Panc1 (cell line): ENCODE results near the gene UQCC2. TPM values are rescaled to one million over a fixed set of nuclear protein-coding genes. Genes with fewer than 3 reads are reported as not detected.

Experiments
- ATAC-seq: fragments of 200-7000 bp; cut with Tn5 transposase; 2 replicates; pipeline ENCODE4 v1.9.1; 2020; ENCODE audit warnings: mild to moderate bottlenecking, moderate library complexity
- BruUV-seq: library from RNA; stranded (reverse); fragments of 400-500 nt; replicated peaks from 2 replicates; lab custom pipeline; 2021; lab: Mats Ljungman, UMichigan
- CTCF ChIA-PET: fragments of 300-600 bp; sonication (Branson Sonifier 250); formaldehyde crosslinking; loops from one replicate; lab custom pipeline; 2022; ENCODE audit warnings: antibody characterized with exemption; lab: Charles Lee
- POLR2A ChIA-PET: fragments of 300-600 bp; sonication (Branson Sonifier 250); formaldehyde crosslinking; loops from one replicate; lab custom pipeline; 2022; ENCODE audit warnings: antibody characterized with exemption; lab: Charles Lee
- DNase-seq: peaks from one replicate; pipeline ENCODE4 v3.0.0-alpha.2; 2010; ENCODE audit warnings: low read depth, low spot score
- H3K27ac ChIP-seq: 2 replicates; pipeline ENCODE4 v1.5.1; 2011; ENCODE audit warnings: mild to moderate bottlenecking, low read length, inconsistent platforms
- H3K27me3 ChIP-seq: fragments of 200-500 bp; sonication (Bioruptor generic); 2 replicates; pipeline ENCODE4 v1.6.0; 2014; ENCODE audit warnings: low read length, inconsistent platforms; ENCODE audit not compliant: control insufficient read depth, insufficient read depth
- H3K36me3 ChIP-seq: fragments of 200-500 bp; sonication (Bioruptor generic); 2 replicates; pipeline ENCODE4 v1.5.1; 2014; ENCODE audit warnings: inconsistent platforms, mild to moderate bottlenecking, low read length, moderate library complexity; ENCODE audit not compliant: control insufficient read depth, insufficient read depth
- H3K4me1 ChIP-seq: 2 replicates; pipeline ENCODE4 v1.5.1; 2011; ENCODE audit warnings: inconsistent platforms, mild to moderate bottlenecking, low read length, moderate library complexity; ENCODE audit not compliant: control insufficient read depth, insufficient read depth
- H3K4me3 ChIP-seq, 2 experiments: 2 replicates each; pipeline ENCODE4 v1.5.1; 2011 to 2012; ENCODE audit warnings: low read depth in 2 of 2, low read length in 2 of 2, mild to moderate bottlenecking in 2 of 2, inconsistent platforms in 1 of 2, moderate library complexity in 1 of 2
- H3K9me3 ChIP-seq: fragments of 200-500 bp; sonication (Bioruptor generic); 2 replicates; pipeline ENCODE4 v1.5.1; 2014; ENCODE audit warnings: low read depth, mild to moderate bottlenecking, inconsistent platforms, low read length, moderate library complexity; ENCODE audit not compliant: control insufficient read depth, insufficient read depth
- POLR2AphosphoS5 ChIP-seq: IDR thresholded peaks from 2 replicates; pipeline ENCODE4 v1.6.1; 2012; ENCODE audit warnings: mild to moderate bottlenecking, low read depth, low read length, moderate library complexity
- SIN3A ChIP-seq: IDR thresholded peaks from 2 replicates; pipeline ENCODE4 v1.6.1; 2012; ENCODE audit warnings: low read depth, mild to moderate bottlenecking, low read length, moderate library complexity, borderline replicate concordance; ENCODE audit not compliant: insufficient read depth
- TCF7L2 ChIP-seq: IDR thresholded peaks from 2 replicates; pipeline ENCODE4 v1.6.1; 2011; ENCODE audit warnings: mild to moderate bottlenecking, low read depth, low read length, inconsistent platforms
- in situ Hi-C: cut with HindIII; loops from 2 replicates; pipeline ENCODE4 v1.10.0; 2016; ENCODE audit warnings: low sequenced_read_pairs, low pct_unique_long_range_greater_than_20kb
- intact Hi-C: fragments of 100-400 bp; cut with micrococcal nuclease; formaldehyde crosslinking; loops from one replicate; pipeline ENCODE4 v1.10.0; 2022; ENCODE audit not compliant: unreplicated experiment
- total RNA-seq: library from RNA; stranded (reverse); gene quantifications from one replicate; pipeline ENCODE4 v1.2.1, GENCODE V29; 2021; ENCODE audit not compliant: unreplicated experiment
- TF ChIP-seq, protein P1 (sequence below), 2 experiments: IDR thresholded peaks; 2 replicates each; pipeline ENCODE4 v1.6.1; 2011 to 2012; ENCODE audit warnings: low read depth in 2 of 2, control low read depth in 1 of 2, low read length in 1 of 2, mild to moderate bottlenecking in 1 of 2, moderate library complexity in 1 of 2; ENCODE audit not compliant: insufficient read depth in 1 of 2
- TF ChIP-seq, protein P2 (sequence below): fragments of 450-650 bp; IDR thresholded peaks from 2 replicates; pipeline ENCODE4 v1.5.1; 2017; ENCODE audit warnings: mild to moderate bottlenecking

The UQCC2 gene
- total RNA-seq, 1 experiment from 2014 or later: 135 TPM

DNA sequence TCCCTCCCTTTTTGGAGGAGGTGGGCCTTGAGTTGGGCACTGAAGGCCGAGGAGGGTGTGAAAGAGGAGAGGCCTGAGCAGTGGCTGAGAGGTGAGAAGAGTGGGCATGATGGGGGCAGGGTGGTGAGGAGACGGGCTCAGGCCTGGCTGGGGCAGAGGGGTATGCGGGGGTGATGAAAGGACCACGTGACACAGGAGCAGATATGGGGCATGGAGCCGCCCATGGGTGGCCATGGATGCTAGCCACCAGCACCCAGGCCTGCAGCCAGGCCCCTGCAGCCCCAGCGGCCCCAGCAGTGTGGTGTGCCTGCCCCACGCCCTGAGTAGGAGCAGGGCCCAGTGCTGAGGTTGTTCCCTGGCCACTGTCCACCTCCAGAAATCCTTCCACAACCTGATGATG is 26.5 kb downstream of the UQCC2 start:
- CTCF ChIA-PET: no interaction called here
- no peak for DNase-seq

DNA sequence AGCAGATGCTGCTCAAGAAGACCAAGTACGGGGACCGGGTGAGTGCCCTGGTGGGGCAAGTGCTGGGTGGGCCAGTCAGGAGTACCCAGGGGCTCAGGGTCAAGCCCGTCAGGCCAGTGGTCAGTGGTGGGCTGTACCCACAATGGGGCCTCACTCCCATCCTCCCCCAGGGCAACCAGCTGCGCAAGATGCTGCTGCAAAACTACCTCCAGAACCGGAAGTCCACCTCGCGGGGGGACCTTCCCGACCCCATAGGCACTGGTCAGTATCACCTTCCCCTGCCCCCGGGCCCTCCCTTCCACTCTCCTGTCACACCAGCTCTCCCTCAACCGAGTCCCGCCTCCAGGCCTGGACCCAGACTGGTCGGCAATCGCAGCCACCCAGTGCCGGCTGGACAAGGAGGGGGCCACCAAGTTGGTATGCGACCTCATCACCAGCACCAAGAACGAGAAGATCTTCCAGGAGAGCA is 27.0 kb downstream of the UQCC2 start:
- H3K36me3 ChIP-seq: no peaks in the 10 kb centered on the region
- H3K27ac ChIP-seq: no peak overlapping the region
- ChIA-PET CTCF (no interaction called here), POLR2A (no interaction called here)
- ATAC-seq (no peak), DNase-seq (no peak)
- no peaks in the 10 kb centered on the region for H3K4me1 ChIP-seq
- no peaks in the 10 kb centered on the region for H3K9me3 ChIP-seq
- intact Hi-C loops (no loop called here), in situ Hi-C loops (no loop called here)
- no peak for TF ChIP-seq TCF7L2
- TF ChIP-seq, protein P1, sequence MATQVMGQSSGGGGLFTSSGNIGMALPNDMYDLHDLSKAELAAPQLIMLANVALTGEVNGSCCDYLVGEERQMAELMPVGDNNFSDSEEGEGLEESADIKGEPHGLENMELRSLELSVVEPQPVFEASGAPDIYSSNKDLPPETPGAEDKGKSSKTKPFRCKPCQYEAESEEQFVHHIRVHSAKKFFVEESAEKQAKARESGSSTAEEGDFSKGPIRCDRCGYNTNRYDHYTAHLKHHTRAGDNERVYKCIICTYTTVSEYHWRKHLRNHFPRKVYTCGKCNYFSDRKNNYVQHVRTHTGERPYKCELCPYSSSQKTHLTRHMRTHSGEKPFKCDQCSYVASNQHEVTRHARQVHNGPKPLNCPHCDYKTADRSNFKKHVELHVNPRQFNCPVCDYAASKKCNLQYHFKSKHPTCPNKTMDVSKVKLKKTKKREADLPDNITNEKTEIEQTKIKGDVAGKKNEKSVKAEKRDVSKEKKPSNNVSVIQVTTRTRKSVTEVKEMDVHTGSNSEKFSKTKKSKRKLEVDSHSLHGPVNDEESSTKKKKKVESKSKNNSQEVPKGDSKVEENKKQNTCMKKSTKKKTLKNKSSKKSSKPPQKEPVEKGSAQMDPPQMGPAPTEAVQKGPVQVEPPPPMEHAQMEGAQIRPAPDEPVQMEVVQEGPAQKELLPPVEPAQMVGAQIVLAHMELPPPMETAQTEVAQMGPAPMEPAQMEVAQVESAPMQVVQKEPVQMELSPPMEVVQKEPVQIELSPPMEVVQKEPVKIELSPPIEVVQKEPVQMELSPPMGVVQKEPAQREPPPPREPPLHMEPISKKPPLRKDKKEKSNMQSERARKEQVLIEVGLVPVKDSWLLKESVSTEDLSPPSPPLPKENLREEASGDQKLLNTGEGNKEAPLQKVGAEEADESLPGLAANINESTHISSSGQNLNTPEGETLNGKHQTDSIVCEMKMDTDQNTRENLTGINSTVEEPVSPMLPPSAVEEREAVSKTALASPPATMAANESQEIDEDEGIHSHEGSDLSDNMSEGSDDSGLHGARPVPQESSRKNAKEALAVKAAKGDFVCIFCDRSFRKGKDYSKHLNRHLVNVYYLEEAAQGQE (IDR thresholded peaks at IDR 0.05; ENCODE audit: insufficient read depth in 1 of 2, low read depth in 2 of 2, low read length in 1 of 2): no peak
- TF ChIP-seq, protein P2, sequence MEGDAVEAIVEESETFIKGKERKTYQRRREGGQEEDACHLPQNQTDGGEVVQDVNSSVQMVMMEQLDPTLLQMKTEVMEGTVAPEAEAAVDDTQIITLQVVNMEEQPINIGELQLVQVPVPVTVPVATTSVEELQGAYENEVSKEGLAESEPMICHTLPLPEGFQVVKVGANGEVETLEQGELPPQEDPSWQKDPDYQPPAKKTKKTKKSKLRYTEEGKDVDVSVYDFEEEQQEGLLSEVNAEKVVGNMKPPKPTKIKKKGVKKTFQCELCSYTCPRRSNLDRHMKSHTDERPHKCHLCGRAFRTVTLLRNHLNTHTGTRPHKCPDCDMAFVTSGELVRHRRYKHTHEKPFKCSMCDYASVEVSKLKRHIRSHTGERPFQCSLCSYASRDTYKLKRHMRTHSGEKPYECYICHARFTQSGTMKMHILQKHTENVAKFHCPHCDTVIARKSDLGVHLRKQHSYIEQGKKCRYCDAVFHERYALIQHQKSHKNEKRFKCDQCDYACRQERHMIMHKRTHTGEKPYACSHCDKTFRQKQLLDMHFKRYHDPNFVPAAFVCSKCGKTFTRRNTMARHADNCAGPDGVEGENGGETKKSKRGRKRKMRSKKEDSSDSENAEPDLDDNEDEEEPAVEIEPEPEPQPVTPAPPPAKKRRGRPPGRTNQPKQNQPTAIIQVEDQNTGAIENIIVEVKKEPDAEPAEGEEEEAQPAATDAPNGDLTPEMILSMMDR: no peak
- TF ChIP-seq SIN3A: no peak
- TF ChIP-seq POLR2AphosphoS5: no peak
- BruUV-seq: no TSS peak
- H3K4me3 ChIP-seq: no peak overlapping the region
- no peaks in the 10 kb centered on the region for H3K27me3 ChIP-seq

More for the DNA sequence above, 26.5 kb downstream of the UQCC2 start:
- no peaks in the 10 kb centered on the region for H3K9me3 ChIP-seq
- no peaks in the 10 kb centered on the region for H3K27me3 ChIP-seq
- no peaks in the 10 kb centered on the region for H3K4me1 ChIP-seq
- H3K27ac ChIP-seq: no peak overlapping the region
- 0 out of 2 replicates have a peak, but pooled peaks cover 2% of the 10 kb centered on the region for H3K36me3 ChIP-seq
- ATAC-seq: no peak
- intact Hi-C loops (no loop called here), in situ Hi-C loops (no loop called here)
- TF ChIP-seq TCF7L2 (no peak), SIN3A (no peak), POLR2AphosphoS5 (no peak)
- TF ChIP-seq, protein P1 (IDR thresholded peaks at IDR 0.05; ENCODE audit: insufficient read depth in 1 of 2, low read depth in 2 of 2, low read length in 1 of 2): no peak
- TF ChIP-seq, protein P2: no peak
- no peak overlapping the region for H3K4me3 ChIP-seq
- TSS peak; percentile 36 for BruUV-seq
- POLR2A ChIA-PET: no interaction called here
